ENCODE data around the gene PRUNE2.

The PRUNE2 gene

GRCh38 chr9:76766126-76766525 lies 139.8 kb downstream of the PRUNE2 start:
- H3K4me3 ChIP-seq (replicated peaks; ENCODE audit: low read depth, low read length): no peak overlapping the region
- TF ChIP-seq CTCF (IDR thresholded peaks at IDR 0.05; ENCODE audit: low read depth, low read length, missing control alignments): no peak
- DNase-seq (ENCODE audit: extremely low read depth, low read depth): no peak

- no peak within 1 kb of the TSS for H3K4me3 ChIP-seq (replicated peaks; ENCODE audit: low read depth, low read length)
- no peak for DNase-seq (ENCODE audit: extremely low read depth, low read depth)
- no peak for TF ChIP-seq CTCF (IDR thresholded peaks at IDR 0.05; ENCODE audit: low read depth, low read length, missing control alignments)
Measured at GRCh38 chr9:76764138-76764537, 141.8 kb downstream of the PRUNE2 start, which contains the start of gene PCA3. Gene PCA3 (plus strand): TSS chr9:76764438.

GRCh38 chr9:76761448-76761847 lies 144.5 kb downstream of the PRUNE2 start:
- H3K4me3 ChIP-seq (replicated peaks; ENCODE audit: low read depth, low read length): no peak overlapping the region
- DNase-seq (ENCODE audit: extremely low read depth, low read depth): no peak
- TF ChIP-seq CTCF (IDR thresholded peaks at IDR 0.05; ENCODE audit: low read depth, low read length, missing control alignments): peak; percentile 15

- H3K4me3 ChIP-seq (replicated peaks; ENCODE audit: low read depth, low read length): no peak overlapping the region
- TF ChIP-seq CTCF (IDR thresholded peaks at IDR 0.05; ENCODE audit: low read depth, low read length, missing control alignments): no peak
- DNase-seq (ENCODE audit: extremely low read depth, low read depth): no peak
Measured at GRCh38 chr9:76759732-76760131, 146.2 kb downstream of the PRUNE2 start.

- TF ChIP-seq CTCF (IDR thresholded peaks at IDR 0.05; ENCODE audit: low read depth, low read length, missing control alignments): no peak
- no peak overlapping the region for H3K4me3 ChIP-seq (replicated peaks; ENCODE audit: low read depth, low read length)
- DNase-seq (ENCODE audit: extremely low read depth, low read depth): no peak
Measured at GRCh38 chr9:76758476-76758875, 147.4 kb downstream of the PRUNE2 start.

- DNase-seq (ENCODE audit: extremely low read depth, low read depth): no peak
- H3K4me3 ChIP-seq (replicated peaks; ENCODE audit: low read depth, low read length): no peak overlapping the region
- no peak for TF ChIP-seq CTCF (IDR thresholded peaks at IDR 0.05; ENCODE audit: low read depth, low read length, missing control alignments)
Measured at GRCh38 chr9:76756941-76757673, 148.8 kb downstream of the PRUNE2 start.

- peak; percentile 22 for DNase-seq (ENCODE audit: extremely low read depth, low read depth)
Measured at GRCh38 chr9:76756268-76756640, 149.7 kb downstream of the PRUNE2 start.

More at GRCh38 chr9:76756268-76756640, 149.7 kb downstream of the PRUNE2 start:
- H3K4me3 ChIP-seq (replicated peaks; ENCODE audit: low read depth, low read length): no peak overlapping the region
- TF ChIP-seq CTCF (IDR thresholded peaks at IDR 0.05; ENCODE audit: low read depth, low read length, missing control alignments): peak; percentile 40

Measured in HFF-Myc (cell line).